HEK293 (cell line): Measurements from ENCODE around the gene SF3B2.
"Not testable (repeated sequence)": the region's sequence is repeated elsewhere in the genome, so short reads cannot be mapped to it uniquely, and the experiment has no call there.

ENCODE experiments used
- CTCF ChIA-PET: fragments of 350-600 bp; formaldehyde crosslinking; extraction: SDS; loops from one replicate; lab custom pipeline; 2021; ENCODE audit warnings: antibody characterized with exemption; lab: Yijun Ruan, JAX
- POLR2A ChIA-PET: fragments of 300-600 bp; formaldehyde crosslinking; extraction: SDS; loops from one replicate; lab custom pipeline; 2020; ENCODE audit warnings: antibody characterized with exemption, inconsistent platforms; lab: Yijun Ruan, JAX
- H3K27ac ChIP-seq: fragments of 200-500 bp; sonication (Bioruptor generic); 2 replicates; pipeline ENCODE4 v1.5.1; 2014; ENCODE audit warnings: low read depth, low read length, control low read depth, inconsistent platforms; ENCODE audit errors: extremely low read depth
- H3K36me3 ChIP-seq, 2 experiments: fragments of 200-500 bp in 1 of 2; sonication (Bioruptor generic) in 1 of 2; 1 replicate in 1 of 2; 2 replicates in 1 of 2; pipeline ENCODE4 v1.5.1; 2014 to 2017; ENCODE audit warnings: inconsistent platforms in 2 of 2, low read length in 2 of 2; ENCODE audit not compliant: control insufficient read depth in 2 of 2, insufficient read depth in 1 of 2
- H3K4me1 ChIP-seq: fragments of 200-500 bp; sonication (Bioruptor generic); 2 replicates; pipeline ENCODE4 v1.5.1; 2014; ENCODE audit warnings: mild to moderate bottlenecking, low read length, inconsistent platforms; ENCODE audit not compliant: control insufficient read depth, insufficient read depth
- H3K4me3 ChIP-seq: 2 replicates; pipeline ENCODE4 v1.5.1; 2011; ENCODE audit warnings: low read depth, mild to moderate bottlenecking, control low read depth, low read length, moderate library complexity
- H3K9me3 ChIP-seq: fragments of 200-500 bp; sonication (Bioruptor generic); 2 replicates; pipeline ENCODE4 v1.5.1; 2014; ENCODE audit warnings: low read depth, low read length, inconsistent platforms; ENCODE audit not compliant: control insufficient read depth, insufficient read depth
- GLI2 ChIP-seq: fragments of 450-650 bp; formaldehyde crosslinking; IDR thresholded peaks from 2 replicates; pipeline ENCODE4; 2017; ENCODE audit warnings: missing biosample characterization, missing genetic modification characterization, low read depth, borderline replicate concordance
- KLF16 ChIP-seq: fragments of 450-650 bp; formaldehyde crosslinking; IDR thresholded peaks from 2 replicates; pipeline ENCODE4 v1.5.1; 2017; ENCODE audit warnings: missing biosample characterization, missing genetic modification characterization
- KLF7 ChIP-seq: fragments of 450-650 bp; formaldehyde crosslinking; IDR thresholded peaks from 2 replicates; pipeline ENCODE4 v1.5.1; 2016; ENCODE audit warnings: missing biosample characterization, missing genetic modification characterization, borderline replicate concordance
- PRDM1 ChIP-seq: fragments of 450-650 bp; formaldehyde crosslinking; IDR thresholded peaks from 2 replicates; pipeline ENCODE4; 2016; ENCODE audit warnings: missing biosample characterization, missing genetic modification characterization
- SALL2 ChIP-seq: fragments of 450-650 bp; formaldehyde crosslinking; IDR thresholded peaks from 2 replicates; pipeline ENCODE4 v1.5.0; 2017; ENCODE audit warnings: missing biosample characterization, mild to moderate bottlenecking, missing genetic modification characterization, borderline replicate concordance
- TCF7L2 ChIP-seq: IDR thresholded peaks from 2 replicates; pipeline ENCODE4 v1.6.1; 2011; ENCODE audit warnings: low read depth, mild to moderate bottlenecking, inconsistent platforms, low read length, moderate library complexity, borderline replicate concordance
- ZNF140 ChIP-seq: fragments of 450-650 bp; formaldehyde crosslinking; IDR thresholded peaks from 2 replicates; pipeline ENCODE4 v1.5.1; 2016; ENCODE audit warnings: missing biosample characterization, missing genetic modification characterization
- ZNF155 ChIP-seq: fragments of 450-650 bp; formaldehyde crosslinking; IDR thresholded peaks from 2 replicates; pipeline ENCODE4 v1.5.1; 2016; ENCODE audit warnings: missing biosample characterization, missing genetic modification characterization
- ZNF174 ChIP-seq: fragments of 450-650 bp; formaldehyde crosslinking; IDR thresholded peaks from 2 replicates; pipeline ENCODE4 v1.5.0; 2017; ENCODE audit warnings: missing biosample characterization, mild to moderate bottlenecking, missing genetic modification characterization
- ZNF423 ChIP-seq: fragments of 450-650 bp; formaldehyde crosslinking; IDR thresholded peaks from 2 replicates; pipeline ENCODE4 v1.5.1; 2016; ENCODE audit warnings: missing biosample characterization, missing genetic modification characterization
- ZNF48 ChIP-seq: fragments of 450-650 bp; formaldehyde crosslinking; IDR thresholded peaks from 2 replicates; pipeline ENCODE4 v1.5.1; 2016; ENCODE audit warnings: missing biosample characterization, missing genetic modification characterization
- ZNF510 ChIP-seq: fragments of 450-650 bp; formaldehyde crosslinking; IDR thresholded peaks from 2 replicates; pipeline ENCODE4 v1.5.1; 2018; ENCODE audit warnings: mild to moderate bottlenecking, missing genetic modification characterization, missing biosample characterization; ENCODE audit not compliant: insufficient replicate concordance
- ZNF555 ChIP-seq: fragments of 450-650 bp; formaldehyde crosslinking; conservative IDR thresholded peaks from 2 replicates; pipeline ENCODE4 v1.5.1; 2017; ENCODE audit warnings: missing biosample characterization, mild to moderate bottlenecking, missing genetic modification characterization, inconsistent platforms
- ZNF600 ChIP-seq: fragments of 450-650 bp; formaldehyde crosslinking; IDR thresholded peaks from 2 replicates; pipeline ENCODE4 v1.5.1; 2016; ENCODE audit warnings: missing biosample characterization, missing genetic modification characterization
- ZNF626 ChIP-seq: fragments of 450-650 bp; sonication (Bioruptor Pico); formaldehyde crosslinking; IDR thresholded peaks from 2 replicates; pipeline ENCODE4 v1.5.1; 2018; ENCODE audit warnings: missing biosample characterization, missing genetic modification characterization, inconsistent platforms
- ZNF677 ChIP-seq: fragments of 450-650 bp; IDR thresholded peaks from 2 replicates; pipeline ENCODE4 v1.5.0; 2018; ENCODE audit warnings: missing biosample characterization, mild to moderate bottlenecking, missing genetic modification characterization, moderate library complexity
- ZNF747 ChIP-seq: fragments of 450-650 bp; formaldehyde crosslinking; IDR thresholded peaks from 2 replicates; pipeline ENCODE4 v1.5.1; 2016; ENCODE audit warnings: missing biosample characterization, missing genetic modification characterization
- TF ChIP-seq, protein P1 (sequence below): fragments of 450-650 bp; formaldehyde crosslinking; IDR thresholded peaks from 2 replicates; pipeline ENCODE4 v1.5.1; 2017; ENCODE audit warnings: missing biosample characterization, missing genetic modification characterization
- TF ChIP-seq, protein P2 (sequence below): fragments of 450-650 bp; formaldehyde crosslinking; IDR thresholded peaks from 2 replicates; pipeline ENCODE4 v1.5.1; 2016; ENCODE audit warnings: missing biosample characterization, missing genetic modification characterization
- TF ChIP-seq, protein P3 (sequence below): fragments of 450-650 bp; formaldehyde crosslinking; IDR thresholded peaks from 2 replicates; pipeline ENCODE4 v1.5.1; 2016; ENCODE audit warnings: missing biosample characterization, missing genetic modification characterization, borderline replicate concordance
- TF ChIP-seq, protein P4 (sequence below): fragments of 450-650 bp; formaldehyde crosslinking; conservative IDR thresholded peaks from 2 replicates; pipeline ENCODE4 v1.5.1; 2016; ENCODE audit warnings: low read depth, missing biosample characterization, missing genetic modification characterization

Gene SF3B2

DNA sequence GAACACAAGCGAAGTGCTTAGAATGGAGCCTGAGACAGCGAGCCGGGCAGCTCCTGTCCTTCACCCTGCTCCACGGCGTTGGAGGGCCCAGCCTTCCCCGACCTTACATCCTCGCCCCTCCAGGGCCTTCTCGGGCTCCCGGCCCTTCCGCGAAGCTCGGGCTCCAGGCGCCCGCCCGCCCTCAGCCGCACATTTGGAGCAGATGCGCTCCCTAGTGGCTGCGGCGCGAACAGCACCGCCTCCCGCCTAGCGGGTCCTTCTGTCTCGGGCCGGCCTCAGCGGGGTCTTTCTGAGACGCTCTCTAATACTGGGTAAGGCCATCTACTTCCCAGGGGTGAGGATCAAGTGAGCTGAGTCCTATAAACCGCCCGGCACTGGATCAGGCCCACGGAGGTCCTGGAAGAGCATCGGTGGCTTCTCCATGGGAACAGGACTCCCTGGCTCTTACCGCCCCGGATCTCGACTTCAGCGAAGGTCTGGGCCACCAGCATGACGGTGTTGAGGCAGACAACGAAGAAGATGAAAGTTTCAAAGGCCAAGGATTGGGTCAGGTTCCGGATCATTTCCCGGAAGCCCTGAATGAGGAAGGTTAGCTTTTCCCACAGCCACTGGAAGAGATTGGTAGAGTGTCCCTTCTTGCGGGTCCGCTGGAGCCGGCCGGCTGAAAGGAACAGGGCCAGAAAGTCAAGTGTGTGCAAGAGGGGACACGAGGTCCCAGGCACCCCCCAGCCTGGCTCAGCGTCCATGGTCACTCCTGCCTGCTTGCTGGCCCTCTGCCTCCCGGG, 29.6 kb upstream of the SF3B2 start (continued):
- TF ChIP-seq, protein P1, sequence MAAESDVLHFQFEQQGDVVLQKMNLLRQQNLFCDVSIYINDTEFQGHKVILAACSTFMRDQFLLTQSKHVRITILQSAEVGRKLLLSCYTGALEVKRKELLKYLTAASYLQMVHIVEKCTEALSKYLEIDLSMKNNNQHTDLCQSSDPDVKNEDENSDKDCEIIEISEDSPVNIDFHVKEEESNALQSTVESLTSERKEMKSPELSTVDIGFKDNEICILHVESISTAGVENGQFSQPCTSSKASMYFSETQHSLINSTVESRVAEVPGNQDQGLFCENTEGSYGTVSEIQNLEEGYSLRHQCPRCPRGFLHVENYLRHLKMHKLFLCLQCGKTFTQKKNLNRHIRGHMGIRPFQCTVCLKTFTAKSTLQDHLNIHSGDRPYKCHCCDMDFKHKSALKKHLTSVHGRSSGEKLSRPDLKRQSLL (tag by site-specific recombination): 0 out of 2 replicates have a peak, but pooled peaks have one; percentile 40
- TF ChIP-seq SALL2 (tag by site-specific recombination) (no peak), ZNF677 (tag by site-specific recombination) (no peak), GLI2 (tag by site-specific recombination) (no peak)
- TF ChIP-seq, protein P2, sequence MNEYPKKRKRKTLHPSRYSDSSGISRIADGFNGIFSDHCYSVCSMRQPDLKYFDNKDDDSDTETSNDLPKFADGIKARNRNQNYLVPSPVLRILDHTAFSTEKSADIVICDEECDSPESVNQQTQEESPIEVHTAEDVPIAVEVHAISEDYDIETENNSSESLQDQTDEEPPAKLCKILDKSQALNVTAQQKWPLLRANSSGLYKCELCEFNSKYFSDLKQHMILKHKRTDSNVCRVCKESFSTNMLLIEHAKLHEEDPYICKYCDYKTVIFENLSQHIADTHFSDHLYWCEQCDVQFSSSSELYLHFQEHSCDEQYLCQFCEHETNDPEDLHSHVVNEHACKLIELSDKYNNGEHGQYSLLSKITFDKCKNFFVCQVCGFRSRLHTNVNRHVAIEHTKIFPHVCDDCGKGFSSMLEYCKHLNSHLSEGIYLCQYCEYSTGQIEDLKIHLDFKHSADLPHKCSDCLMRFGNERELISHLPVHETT: no peak

DNA sequence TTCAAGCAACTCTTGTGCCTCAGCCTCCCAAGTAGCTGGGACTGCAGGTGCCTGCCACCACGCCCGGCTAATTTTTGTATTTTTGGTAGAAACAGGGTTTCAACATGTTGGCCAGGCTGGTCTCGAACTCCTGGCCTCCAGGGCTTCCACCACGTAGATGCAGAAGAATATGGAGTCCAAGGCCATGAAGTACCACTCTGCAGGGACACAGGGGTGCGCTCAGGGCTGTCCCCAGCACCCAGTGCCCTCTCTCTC, 29.1 kb upstream of the SF3B2 start:
- H3K4me1 ChIP-seq, H3K36me3 ChIP-seq, POLR2A ChIA-PET, H3K27ac ChIP-seq, H3K4me3 ChIP-seq, H3K9me3 ChIP-seq: not testable (repeated sequence)
- CTCF ChIA-PET: interaction anchor here (0.6 to 3.7 kb wide), 24 partner anchors 8 to 380 kb away, joined by 3 to 49 read pairs (median 6); partner anchors contain the start of genes BANF1, CST6, EIF1AD and FIBP

DNA sequence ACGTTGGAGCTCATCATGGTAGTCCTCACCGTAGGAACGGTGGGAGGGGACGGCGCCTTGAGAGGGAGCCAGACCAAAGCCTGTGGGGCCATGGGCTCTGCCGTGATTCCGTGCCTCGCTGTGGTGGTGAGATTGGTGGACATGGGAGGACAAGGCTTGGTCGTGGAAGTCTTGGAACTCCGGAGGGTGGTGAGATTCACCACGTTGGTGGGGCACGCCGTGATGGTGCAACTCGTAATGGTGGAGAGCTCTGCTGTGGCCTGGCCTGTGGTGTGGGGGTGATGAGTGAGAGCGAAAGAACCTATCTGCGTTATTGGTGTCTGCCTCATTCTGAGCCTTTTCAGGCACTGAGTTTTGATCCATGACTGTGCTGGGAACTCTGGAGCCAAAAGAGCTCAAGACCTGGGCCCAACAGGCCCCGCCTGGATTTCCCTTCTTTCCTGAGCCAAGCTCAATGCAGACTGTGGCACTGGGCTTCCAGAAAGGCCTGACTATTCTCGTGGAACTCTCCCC, 26.1 kb upstream of the SF3B2 start, which contains the start of gene CATSPER1:
Gene CATSPER1, minus strand, starts transcription at position 463 of the 513 bp plus-strand sequence. Its CDS starts 100 bp downstream, at position 363.
- POLR2A ChIA-PET: no interaction called here
- H3K27ac ChIP-seq: no peak within 1 kb of the TSS
- TF ChIP-seq ZNF155 (tag by site-specific recombination): no peak
- TF ChIP-seq, protein P3, sequence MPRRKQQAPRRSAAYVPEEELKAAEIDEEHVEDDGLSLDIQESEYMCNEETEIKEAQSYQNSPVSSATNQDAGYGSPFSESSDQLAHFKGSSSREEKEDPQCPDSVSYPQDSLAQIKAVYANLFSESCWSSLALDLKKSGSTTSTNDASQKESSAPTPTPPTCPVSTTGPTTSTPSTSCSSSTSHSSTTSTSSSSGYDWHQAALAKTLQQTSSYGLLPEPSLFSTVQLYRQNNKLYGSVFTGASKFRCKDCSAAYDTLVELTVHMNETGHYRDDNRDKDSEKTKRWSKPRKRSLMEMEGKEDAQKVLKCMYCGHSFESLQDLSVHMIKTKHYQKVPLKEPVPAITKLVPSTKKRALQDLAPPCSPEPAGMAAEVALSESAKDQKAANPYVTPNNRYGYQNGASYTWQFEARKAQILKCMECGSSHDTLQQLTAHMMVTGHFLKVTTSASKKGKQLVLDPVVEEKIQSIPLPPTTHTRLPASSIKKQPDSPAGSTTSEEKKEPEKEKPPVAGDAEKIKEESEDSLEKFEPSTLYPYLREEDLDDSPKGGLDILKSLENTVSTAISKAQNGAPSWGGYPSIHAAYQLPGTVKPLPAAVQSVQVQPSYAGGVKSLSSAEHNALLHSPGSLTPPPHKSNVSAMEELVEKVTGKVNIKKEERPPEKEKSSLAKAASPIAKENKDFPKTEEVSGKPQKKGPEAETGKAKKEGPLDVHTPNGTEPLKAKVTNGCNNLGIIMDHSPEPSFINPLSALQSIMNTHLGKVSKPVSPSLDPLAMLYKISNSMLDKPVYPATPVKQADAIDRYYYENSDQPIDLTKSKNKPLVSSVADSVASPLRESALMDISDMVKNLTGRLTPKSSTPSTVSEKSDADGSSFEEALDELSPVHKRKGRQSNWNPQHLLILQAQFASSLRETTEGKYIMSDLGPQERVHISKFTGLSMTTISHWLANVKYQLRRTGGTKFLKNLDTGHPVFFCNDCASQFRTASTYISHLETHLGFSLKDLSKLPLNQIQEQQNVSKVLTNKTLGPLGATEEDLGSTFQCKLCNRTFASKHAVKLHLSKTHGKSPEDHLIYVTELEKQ (tag by site-specific recombination): no peak
- TF ChIP-seq KLF16: no peak
- no peak for TF ChIP-seq ZNF140 (tag by site-specific recombination)
- no peak for TF ChIP-seq KLF7 (tag by site-specific recombination)
- no peak for TF ChIP-seq ZNF174 (tag by site-specific recombination)
- no peak for TF ChIP-seq ZNF626
- TF ChIP-seq ZNF48 (tag by site-specific recombination): no peak
- no peak for TF ChIP-seq ZNF423
- no peak for TF ChIP-seq ZNF555
- TF ChIP-seq ZNF600 (tag by site-specific recombination): no peak
- no peak for TF ChIP-seq TCF7L2
- no peak for TF ChIP-seq PRDM1 (tag by site-specific recombination)
- TF ChIP-seq ZNF747 (tag by site-specific recombination): no peak
- TF ChIP-seq ZNF510 (tag by site-specific recombination): no peak
- TF ChIP-seq, protein P4, sequence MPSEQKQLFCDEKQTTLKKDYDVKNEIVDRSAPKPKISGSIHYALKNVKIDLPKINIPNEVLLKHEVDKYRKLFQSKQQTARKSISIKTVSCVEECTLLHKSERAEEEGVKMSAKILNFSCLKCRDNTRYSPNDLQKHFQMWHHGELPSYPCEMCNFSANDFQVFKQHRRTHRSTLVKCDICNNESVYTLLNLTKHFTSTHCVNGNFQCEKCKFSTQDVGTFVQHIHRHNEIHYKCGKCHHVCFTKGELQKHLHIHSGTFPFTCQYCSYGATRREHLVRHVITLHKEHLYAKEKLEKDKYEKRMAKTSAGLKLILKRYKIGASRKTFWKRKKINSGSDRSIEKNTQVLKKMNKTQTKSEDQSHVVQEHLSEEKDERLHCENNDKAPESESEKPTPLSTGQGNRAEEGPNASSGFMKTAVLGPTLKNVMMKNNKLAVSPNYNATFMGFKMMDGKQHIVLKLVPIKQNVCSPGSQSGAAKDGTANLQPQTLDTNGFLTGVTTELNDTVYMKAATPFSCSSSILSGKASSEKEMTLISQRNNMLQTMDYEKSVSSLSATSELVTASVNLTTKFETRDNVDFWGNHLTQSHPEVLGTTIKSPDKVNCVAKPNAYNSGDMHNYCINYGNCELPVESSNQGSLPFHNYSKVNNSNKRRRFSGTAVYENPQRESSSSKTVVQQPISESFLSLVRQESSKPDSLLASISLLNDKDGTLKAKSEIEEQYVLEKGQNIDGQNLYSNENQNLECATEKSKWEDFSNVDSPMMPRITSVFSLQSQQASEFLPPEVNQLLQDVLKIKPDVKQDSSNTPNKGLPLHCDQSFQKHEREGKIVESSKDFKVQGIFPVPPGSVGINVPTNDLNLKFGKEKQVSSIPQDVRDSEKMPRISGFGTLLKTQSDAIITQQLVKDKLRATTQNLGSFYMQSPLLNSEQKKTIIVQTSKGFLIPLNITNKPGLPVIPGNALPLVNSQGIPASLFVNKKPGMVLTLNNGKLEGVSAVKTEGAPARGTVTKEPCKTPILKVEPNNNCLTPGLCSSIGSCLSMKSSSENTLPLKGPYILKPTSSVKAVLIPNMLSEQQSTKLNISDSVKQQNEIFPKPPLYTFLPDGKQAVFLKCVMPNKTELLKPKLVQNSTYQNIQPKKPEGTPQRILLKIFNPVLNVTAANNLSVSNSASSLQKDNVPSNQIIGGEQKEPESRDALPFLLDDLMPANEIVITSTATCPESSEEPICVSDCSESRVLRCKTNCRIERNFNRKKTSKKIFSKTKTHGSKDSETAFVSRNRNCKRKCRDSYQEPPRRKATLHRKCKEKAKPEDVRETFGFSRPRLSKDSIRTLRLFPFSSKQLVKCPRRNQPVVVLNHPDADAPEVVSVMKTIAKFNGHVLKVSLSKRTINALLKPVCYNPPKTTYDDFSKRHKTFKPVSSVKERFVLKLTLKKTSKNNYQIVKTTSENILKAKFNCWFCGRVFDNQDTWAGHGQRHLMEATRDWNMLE: no peak

More for the DNA sequence above, 26.1 kb upstream of the SF3B2 start, which contains the start of gene CATSPER1:
- Histone ChIP-seq H3K4me3 (no peak within 1 kb of the TSS), H3K36me3 (no peaks in the 10 kb centered on the region), H3K9me3 (no peaks in the 10 kb centered on the region), H3K4me1 (no peaks in the 10 kb centered on the region)
- CTCF ChIA-PET: interaction anchor here (0.5 to 3.0 kb wide), 7 partner anchors 16 to 138 kb away, joined by 3 to 14 read pairs (median 3); partner anchors contain the start of gene FIBP
